Testis (tissue), 2 donors: ENCODE measurements around the gene CCDC90B.

Experiments used
- POLR2A ChIP-seq: fragments of 450-650 bp; IDR thresholded peaks from one replicate; pipeline ENCODE4 v1.6.1; 2017; ENCODE audit warnings: antibody characterized with exemption, mild to moderate bottlenecking, moderate library complexity
- TF ChIP-seq, protein P1 (sequence below), 3 experiments: fragments of 450-650 bp in 2 of 3; fragments of 200-600 bp in 1 of 3; sonication (generic) in 1 of 3; IDR thresholded peaks; one replicate each; pipeline ENCODE4 v1.5.1; 2016 to 2019; ENCODE audit warnings: antibody characterized with exemption in 3 of 3, mild to moderate bottlenecking in 2 of 3, moderate library complexity in 1 of 3

DNA sequence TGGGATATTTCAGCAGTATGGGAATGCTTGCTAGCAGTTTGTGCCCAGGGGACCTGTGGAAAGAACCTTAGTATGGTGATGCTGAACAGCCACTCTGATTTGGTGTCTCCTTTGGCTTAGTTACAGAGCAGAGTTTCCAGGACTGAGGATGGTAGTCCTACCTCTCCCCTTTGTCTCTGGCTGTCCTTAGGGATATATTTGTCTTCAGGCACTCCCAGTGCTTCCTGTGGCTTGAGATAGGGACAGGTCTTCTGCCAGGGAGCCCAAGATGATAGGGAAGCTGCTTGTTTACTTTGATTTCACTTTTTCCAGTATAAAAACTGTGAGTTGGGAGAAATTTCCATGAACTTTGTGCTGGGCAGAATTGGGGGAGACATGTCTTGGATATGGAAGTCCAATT, 64.5 kb downstream of the CCDC90B start:
- TF ChIP-seq, protein P1, sequence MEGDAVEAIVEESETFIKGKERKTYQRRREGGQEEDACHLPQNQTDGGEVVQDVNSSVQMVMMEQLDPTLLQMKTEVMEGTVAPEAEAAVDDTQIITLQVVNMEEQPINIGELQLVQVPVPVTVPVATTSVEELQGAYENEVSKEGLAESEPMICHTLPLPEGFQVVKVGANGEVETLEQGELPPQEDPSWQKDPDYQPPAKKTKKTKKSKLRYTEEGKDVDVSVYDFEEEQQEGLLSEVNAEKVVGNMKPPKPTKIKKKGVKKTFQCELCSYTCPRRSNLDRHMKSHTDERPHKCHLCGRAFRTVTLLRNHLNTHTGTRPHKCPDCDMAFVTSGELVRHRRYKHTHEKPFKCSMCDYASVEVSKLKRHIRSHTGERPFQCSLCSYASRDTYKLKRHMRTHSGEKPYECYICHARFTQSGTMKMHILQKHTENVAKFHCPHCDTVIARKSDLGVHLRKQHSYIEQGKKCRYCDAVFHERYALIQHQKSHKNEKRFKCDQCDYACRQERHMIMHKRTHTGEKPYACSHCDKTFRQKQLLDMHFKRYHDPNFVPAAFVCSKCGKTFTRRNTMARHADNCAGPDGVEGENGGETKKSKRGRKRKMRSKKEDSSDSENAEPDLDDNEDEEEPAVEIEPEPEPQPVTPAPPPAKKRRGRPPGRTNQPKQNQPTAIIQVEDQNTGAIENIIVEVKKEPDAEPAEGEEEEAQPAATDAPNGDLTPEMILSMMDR (IDR thresholded peaks at IDR 0.05), result no peak
- TF ChIP-seq POLR2A, result no peak
